Activated CD8-positive, alpha-beta memory T cell treated with anti-CD3 and anti-CD28 coated beads for 36 hours (primary cell): ENCODE data around the gene RPS6KA2. TPM values are rescaled to one million over a fixed set of nuclear protein-coding genes. Genes with fewer than 3 reads are reported as not detected.

Source experiments
- CTCF ChIA-PET: fragments of 350-600 bp; sonication (Branson Sonifier 250); formaldehyde crosslinking; loops from one replicate; lab custom pipeline; 2021; ENCODE audit warnings: antibody characterized with exemption; lab: Charles Lee
- POLR2A ChIA-PET: fragments of 350-600 bp; sonication (Branson Sonifier 250); formaldehyde crosslinking; loops from one replicate; lab custom pipeline; 2021; ENCODE audit warnings: antibody characterized with exemption; lab: Charles Lee
- total RNA-seq, 2 experiments: library from RNA; stranded (reverse); gene quantifications; one replicate each; pipeline ENCODE4 v1.2.3, GENCODE V29; 2021

RPS6KA2 gene
- 1 to 10 TPM; 7.0 to 8.3 TPM for total RNA-seq

DNA sequence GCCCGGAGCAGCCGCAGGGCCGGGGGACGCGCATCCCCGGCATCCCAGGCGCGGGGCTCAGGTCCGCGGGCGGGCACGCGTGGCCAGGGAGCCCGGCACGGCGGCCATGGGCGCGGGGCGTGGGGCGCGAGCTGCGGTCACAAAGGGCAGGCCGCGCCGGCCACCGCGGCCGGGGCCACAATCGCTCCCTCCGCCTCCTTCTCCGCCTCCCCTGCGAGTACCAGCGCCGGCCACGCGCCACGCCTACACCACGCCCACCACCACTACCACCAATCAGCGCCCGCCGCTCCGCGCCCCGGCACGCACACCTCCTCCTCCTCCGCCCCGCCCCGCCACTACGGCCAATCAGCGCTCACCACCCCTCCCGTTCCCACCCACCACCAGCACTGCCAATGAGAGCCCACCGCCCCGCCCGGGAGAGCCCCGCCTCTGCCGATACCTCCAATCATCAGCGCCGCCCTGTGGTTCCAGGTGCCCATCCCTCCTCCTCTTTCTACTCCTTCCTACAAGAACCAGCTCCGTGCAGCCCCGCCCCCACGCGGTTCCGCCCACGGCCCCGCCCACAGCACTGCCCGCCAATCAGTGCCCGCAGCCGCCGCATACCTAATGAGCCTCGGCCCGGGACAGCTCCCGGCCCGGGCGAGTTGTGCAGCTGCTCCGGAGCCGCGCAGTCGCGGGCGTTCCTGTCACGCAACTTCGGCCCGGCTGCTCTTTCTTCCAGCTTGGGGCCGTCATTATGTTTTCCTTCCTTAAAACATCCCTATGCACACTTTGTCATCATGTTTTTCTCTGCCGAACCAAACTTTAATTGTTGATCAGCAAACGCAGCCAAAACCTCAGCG is at the start of gene RPS6KA2:
Gene RPS6KA2 (minus strand): TSS at position 219 of the 842 bp plus-strand sequence. CDS start 232 bp downstream, outside the sequence.
- ChIA-PET CTCF (interaction anchor here (0.6 to 1.0 kb wide), 2 partner anchors 320 to 373 kb away, joined by 3 read pairs; no protein-coding TSS in a partner anchor), POLR2A (interaction anchor here (0.6 to 1.2 kb wide), 6 partner anchors 85 to 526 kb away, joined by 3 to 13 read pairs (median 4); no protein-coding TSS in a partner anchor)

DNA sequence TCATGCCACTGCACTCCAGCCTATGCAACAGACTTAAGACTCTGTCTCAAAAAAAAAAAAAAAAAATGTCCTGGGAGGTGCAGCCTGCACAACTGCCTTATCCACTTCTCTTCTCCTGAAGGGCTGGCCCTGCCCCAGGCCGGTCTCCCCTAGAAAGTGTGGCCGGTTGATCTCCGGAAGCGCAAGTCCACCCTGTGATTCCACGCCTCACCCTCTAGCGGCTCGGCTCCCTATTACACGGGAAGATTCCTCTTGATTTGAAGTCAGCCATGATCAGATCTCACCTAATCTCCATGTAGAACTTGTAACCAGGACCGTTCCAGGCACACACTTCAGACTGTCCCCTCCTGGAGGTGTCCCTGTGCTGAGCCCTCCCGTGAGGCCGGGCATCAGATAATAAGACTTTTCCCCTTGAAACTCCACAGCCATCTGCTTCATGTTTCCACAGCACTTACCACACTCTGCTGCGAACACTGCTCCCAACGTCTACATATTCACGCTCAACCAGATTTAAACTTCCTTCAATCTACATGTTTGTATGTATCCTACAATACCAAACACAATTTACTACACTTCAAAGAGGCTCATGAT is 49.3 kb upstream of the RPS6KA2 start:
- POLR2A ChIA-PET = no interaction called here

DNA sequence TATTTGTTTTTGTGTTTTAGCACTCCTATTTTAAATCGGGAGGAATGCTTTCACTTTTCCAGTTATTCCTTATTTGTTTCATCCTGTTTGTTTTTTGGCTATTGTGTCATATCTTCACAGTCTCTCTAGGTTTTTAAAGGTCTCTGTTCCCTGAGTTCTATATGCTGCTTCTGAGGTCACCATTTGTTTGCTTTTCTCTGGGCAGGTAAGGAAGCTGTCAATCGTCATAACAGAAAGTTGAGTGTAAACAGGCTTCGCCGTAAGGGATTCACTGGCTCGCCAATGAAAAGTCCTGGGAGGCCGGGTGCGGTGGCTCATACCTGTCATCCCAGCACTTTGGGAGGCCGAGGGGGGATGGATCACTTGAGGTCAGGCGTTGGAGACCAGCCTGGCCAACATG is 48.7 kb upstream of the RPS6KA2 start:
- CTCF ChIA-PET = no interaction called here

More for the DNA sequence above, 49.3 kb upstream of the RPS6KA2 start:
- CTCF ChIA-PET = no interaction called here

DNA sequence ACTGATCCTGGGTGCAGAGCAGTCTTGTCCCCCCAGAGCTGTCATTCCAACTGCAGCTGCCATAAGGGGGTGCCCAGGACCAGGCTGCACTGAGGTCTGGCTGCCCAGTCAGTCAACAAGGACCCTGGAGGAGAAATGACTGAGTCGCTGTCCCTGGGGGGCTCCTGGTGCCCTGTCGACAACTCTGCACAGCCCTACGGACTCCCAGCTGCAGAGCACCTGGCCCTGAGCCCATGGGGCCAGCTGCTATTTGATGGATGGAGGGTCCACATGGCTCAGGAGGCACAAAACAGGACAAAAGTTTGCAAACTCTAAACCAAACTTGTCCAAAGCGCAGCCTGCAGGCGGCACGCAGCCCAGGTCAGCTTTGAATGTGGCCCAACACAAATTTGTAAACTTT is 46.3 kb upstream of the RPS6KA2 start:
- POLR2A ChIA-PET = no interaction called here

More for the DNA sequence above, 48.7 kb upstream of the RPS6KA2 start:
- POLR2A ChIA-PET = no interaction called here

DNA sequence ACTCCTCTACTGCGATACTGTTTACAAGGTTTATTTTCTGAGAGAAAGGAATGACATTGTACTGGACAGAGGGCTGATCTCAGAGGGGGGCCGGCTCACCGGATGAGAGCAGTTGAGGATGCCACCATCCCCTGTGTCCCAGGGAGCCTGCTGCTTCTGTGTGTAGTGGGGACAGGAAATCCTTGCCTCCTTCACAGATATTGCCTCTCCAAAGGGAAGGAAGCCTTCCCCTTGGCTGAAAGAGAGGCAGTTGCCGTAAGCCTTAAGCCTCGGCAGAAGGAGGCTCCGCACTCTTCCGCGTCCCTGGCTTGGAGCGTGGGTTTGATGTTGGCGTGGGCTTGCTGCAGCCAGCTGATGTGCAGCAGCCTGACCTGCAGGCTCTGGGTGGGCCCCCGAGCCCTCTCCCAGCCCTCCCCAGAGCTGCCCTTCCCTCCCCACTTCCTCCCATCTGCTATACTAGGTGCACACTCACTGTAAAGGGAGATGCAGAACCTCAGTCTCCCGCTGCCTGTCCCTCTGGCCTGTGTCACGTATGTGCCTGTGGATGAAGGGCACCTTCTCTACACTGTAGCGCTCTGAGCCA is 45.7 kb upstream of the RPS6KA2 start:
- CTCF ChIA-PET = no interaction called here
- POLR2A ChIA-PET = no interaction called here

More for the DNA sequence above, 46.3 kb upstream of the RPS6KA2 start:
- CTCF ChIA-PET = no interaction called here

DNA sequence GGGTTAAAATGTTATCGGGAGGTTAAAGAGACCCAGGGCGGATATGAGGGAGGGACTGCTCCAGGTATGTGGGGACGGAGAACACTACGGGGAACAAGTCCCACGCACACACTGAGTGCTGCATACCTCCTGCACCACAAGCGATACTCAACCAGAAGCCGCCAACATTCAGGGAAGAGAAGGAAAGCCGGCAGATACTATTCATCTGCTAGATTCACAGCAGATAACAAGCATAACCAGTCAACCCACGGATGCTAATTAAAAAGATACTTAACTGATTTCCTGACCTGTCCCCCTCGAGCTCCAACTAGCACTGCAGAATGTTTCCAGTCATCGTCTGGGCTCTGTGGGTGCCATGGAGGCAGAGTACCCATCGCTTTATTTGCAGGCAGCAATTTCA is 45.1 kb upstream of the RPS6KA2 start:
- ChIA-PET POLR2A (no interaction called here), CTCF (no interaction called here)

DNA sequence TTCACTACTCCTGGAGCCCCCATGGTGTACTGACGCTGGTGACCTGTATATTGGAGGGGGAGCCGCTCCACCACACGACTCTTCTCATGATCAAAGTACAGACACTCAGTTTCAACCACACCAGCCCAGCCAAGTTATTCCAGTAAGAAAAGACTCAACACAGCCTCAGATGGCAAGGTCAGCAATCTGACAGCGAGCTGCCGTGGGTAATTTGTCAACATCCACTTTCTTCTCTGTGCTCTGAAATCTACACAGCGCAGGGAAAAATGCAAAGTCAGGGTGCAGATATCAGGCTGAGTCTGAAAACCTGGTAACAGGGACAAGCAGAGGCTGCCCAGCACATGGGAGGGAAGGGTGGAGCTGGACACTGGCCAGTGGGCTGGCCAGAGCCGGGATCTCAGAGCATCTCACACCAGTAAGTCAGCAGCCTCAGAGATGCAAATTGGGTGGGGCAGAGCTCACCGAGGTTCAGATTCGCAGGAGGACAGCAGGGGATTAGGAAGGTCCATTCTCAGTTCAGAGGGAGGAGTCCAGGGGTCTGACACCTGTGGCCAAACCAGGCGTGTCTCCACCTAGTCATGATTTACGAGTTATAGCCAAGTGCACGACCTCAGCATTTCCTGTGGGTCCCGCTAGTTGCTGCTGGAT is 44.5 kb upstream of the RPS6KA2 start:
- CTCF ChIA-PET = no interaction called here
- POLR2A ChIA-PET = no interaction called here

DNA sequence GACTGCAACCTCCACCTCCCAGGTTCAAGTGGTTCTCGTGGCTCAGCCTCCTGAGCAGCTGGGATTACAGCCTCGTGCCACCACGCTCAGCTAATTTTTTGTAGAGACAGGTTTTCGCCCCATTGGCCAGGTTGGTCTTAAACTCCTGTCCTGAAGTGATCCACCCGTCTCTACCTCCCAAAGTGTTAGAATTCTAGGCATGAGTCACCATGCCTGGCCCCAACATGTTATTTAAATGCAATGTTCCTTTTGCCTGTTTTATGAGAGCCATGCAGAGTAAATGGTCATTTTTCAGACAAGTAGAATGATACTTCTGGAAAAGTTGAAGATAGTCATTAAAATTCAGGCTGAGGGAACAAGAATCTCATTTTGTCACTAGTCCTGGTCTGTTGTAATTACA is 43.8 kb upstream of the RPS6KA2 start:
- ChIA-PET CTCF (no interaction called here), POLR2A (no interaction called here)

DNA sequence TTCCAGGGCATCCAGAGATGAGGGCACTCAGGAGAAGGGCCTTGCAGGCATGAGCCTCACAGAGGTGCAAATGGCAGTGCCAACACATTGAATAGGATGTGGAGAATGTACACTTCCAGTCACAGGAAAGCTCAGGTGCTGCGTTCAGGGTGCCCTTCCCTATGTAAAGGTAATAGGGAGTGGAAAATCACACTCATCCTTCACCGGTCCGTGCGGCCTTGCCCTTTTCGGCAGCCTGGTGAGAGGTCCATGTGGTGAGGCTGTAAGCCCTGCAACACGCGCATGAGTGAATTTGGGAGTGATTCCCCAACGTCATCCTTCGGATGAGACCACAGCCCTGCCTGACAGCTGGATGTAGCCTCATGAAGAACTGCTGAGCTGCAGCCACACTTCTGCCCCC is 43.0 kb upstream of the RPS6KA2 start:
- CTCF ChIA-PET = no interaction called here
- POLR2A ChIA-PET = no interaction called here

DNA sequence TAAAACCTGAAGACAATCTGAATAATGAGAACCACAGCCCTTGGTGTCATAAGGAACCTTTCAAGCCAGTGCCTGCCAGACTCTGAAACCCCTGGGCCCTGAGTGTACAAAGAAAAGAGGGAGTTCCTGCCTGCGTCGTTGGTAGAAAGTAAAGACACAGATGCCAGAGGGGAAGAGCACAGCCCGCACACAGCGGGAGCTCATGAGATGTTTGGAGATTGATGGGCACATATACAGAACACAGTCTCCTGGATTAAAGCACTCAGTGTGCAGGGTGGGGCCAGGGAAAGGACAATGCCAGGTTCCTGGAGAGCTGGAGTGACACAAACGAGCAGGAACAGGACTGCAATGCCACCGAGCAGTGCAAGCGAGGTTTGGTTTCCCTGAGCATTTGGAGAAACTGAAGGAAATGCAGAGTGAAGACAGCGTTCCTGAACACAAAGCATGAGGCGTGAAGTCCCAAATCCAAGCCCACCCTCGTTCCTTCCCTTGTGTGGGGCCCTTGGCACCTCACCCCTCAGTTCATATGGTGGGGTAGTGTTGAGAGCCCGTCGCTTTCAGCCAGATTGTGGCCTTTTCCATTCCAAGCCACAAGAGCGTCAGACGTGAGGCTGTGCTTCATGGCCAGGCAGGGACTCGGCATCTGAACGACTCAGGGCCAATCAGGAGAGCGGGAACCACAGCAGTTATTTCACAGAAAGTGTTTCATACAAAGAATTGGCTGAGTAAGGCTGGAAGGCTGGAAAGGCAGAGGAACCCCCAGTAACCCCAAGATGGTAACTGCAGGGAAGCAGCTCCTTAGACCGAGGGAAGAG is 41.0 kb upstream of the RPS6KA2 start:
- ChIA-PET CTCF (no interaction called here), POLR2A (no interaction called here)

DNA sequence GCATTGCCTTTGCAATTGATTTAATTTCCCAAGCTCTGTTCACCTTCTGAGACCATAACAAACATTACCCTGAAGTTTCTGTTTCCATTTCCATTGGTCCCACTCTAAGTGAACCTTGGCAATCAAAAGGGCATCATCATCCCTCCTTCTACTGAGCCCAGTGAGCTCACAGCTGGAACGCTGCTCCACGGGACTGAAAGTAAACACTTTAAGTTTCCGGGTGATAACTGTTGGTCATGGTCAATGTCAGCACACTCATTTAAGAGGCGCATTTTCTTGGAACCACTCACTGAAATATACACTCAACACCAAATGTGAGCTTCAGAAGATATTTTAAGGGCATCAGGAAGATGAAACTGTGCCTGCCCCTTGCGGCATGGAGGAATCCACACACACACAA is 37.1 kb upstream of the RPS6KA2 start:
- CTCF ChIA-PET = no interaction called here

DNA sequence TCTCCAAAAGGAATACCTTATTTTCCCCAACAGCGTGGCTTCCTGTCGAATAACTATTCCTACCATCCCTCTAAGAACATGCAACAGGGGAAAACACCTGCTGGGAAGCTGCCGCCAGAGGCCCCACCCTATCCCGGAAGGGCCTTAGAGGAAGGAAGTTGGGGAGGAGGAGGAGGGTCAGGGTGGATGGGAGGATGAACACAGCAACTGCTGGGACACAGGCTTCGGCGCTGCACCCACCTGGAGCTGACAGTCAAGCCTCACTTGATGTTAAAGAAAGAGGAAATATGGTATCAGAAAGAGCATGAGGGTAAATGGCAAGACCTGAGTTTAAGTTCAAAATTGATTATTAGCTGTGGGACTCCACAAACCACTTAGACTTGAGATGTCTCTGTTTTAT is 36.5 kb upstream of the RPS6KA2 start:
- CTCF ChIA-PET = no interaction called here

More for the DNA sequence above, 37.1 kb upstream of the RPS6KA2 start:
- POLR2A ChIA-PET = no interaction called here

DNA sequence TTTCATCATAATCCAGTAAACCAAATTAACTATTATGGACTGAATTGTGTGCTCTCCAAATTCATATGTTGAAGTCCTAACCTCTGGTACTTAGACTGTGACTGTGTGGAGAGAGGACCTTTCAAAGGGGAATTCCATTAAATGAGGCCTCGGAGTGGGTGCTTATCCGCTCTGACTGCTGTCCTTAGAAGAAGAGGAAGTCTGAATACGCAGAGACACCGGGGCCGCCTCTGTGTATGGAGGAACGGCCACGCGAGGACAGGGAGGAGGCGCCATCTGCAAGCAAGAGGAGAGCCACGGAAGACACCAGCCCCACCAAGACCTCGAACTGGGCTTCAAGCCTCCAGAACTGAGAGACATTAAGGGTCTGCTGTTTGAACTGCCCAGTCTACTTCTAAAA is 35.6 kb upstream of the RPS6KA2 start:
- ChIA-PET CTCF (no interaction called here), POLR2A (no interaction called here)

More for the DNA sequence above, 36.5 kb upstream of the RPS6KA2 start:
- POLR2A ChIA-PET = no interaction called here

DNA sequence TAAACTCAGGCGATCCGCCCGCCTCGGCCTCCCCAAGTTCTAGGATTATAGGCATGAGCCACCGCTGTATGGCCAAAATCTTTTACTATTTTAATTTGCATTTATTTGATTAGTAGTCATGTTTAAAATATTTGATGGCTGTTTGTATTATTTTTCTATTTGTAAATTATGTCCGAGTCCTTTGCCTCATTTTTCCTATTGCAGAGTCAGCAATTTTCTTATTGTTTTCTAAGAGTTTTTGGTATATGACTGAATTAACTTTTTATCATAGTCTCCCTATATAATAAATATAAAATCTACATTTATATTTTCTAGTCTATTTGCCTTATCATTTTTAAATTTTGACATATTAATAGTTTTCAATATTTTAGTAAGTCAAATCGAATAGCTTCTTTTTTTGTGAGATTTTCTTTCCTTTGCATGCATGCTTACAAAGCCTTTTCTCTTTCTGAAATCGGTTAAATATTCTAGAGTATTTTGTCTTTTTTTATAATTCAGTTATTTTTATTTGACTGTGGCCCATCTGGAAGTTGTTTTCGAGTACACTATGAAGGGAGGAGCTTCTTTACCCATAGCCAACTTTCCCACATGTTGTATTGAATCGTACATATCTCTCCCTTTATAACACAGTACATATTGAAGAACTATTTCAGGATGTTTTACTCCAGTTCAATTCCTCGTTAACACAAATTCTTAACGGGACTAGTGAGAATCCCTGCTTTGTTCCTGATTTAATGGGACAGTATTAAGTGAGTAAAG is 34.5 kb upstream of the RPS6KA2 start:
- ChIA-PET POLR2A (no interaction called here), CTCF (no interaction called here)

DNA sequence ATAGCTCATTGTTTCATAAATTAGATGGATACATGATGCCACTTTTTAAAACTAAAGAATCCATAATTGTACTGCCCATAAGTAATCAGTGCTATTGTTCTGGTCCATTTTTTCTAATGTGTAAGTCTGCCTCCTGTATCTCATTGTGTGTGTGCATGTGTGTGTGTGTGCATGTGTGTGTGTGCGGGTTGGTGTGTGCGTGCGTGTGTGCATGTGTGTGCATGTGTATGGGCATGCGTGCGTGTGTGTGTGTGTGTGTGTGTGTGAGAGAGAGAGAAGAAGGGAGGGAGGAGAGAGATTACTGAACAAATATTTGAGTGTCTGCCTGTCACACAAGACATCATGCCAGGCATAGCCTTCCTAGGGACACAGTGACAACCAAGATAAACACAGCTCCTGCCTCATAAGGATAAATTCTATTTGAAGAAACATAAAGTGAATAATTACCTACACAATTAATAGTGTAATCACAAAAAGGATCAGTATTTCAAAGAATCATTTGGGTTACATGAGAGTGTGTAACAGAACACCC is 33.2 kb upstream of the RPS6KA2 start:
- ChIA-PET CTCF (no interaction called here), POLR2A (no interaction called here)

DNA sequence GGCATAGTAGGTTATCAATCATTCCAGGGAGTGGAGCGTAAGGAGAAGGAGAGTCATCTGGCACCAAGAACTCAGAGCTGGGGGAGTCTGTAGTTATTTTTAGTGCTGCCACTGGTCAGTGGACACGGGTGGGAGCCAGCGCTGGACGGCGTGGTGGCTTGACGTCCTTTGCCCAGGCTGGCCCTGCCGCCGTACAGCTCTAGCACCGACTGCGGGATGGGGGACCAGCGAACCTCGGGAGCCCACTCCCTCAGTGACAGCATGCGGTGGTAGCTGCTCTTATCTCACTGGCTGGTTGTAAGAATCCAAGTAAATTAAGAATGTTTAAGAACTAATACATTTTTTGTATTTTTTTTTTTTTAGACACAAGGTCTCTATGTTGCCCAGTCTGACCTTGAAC is 32.5 kb upstream of the RPS6KA2 start:
- CTCF ChIA-PET = no interaction called here
- POLR2A ChIA-PET = no interaction called here

DNA sequence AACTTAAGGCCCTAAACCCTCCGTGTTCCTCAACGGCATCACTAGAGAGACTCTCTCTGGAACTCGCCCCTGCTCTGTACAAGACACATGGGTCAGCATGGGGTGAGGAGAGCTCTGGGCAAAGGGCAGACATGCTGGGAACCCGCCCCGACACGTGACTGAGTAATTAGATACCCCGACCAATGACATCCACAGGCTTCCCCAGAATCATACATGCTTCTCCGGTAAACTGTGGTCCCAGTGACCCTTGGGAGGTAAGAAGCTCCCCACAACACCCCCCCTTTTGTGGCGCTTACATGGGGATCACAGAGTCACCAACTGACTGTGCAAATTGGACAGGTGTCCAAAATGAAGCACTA is 31.7 kb upstream of the RPS6KA2 start:
- ChIA-PET CTCF (no interaction called here), POLR2A (no interaction called here)

DNA sequence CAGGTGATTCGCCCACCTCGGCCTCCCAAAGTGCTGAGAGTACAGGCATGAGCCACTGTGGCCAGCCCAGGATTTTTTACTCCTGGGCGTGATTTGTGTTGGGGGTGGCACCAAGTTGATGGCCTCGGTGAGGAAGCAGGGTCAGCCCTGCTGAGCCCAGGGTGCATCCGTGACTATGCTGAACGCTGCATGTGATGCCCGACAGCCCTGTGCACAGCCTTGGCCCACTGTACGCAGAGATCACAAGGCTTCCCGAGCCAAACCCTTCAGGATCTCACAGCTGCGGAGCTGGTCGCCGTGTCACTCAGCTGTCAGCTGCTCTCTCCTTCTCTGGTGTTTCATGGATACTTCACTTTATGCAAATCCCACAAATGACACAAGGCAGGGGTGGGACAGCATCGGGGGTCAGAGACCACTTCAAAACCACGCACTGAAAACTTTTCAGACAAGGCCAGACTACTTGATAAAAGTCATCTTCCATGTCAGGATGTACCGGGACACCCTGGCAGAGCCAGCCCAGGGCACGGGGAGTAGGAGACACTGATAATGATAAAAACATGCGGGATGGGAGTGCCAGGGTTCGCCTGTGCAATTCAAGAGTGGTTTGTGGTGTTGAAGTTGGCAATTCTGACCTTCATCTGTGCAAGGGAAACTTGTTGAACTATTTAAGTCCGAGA is 31.2 kb upstream of the RPS6KA2 start:
- CTCF ChIA-PET = no interaction called here
- POLR2A ChIA-PET = no interaction called here
